ENCODE results near the gene MOSPD3. TPM values are rescaled to one million over a fixed set of nuclear protein-coding genes. Genes with fewer than 3 reads are reported as not detected.

Gene MOSPD3
- total and polyA plus RNA-seq, 2 of the 13 experiments (the other 11 are each of a cell fraction or from before 2014, with no cell fraction given) = 7.6 to 8.8 TPM

GRCh38 chr7:100572281-100572948 is 39.9 kb upstream of the MOSPD3 start (continued):
- TF ChIP-seq SRSF1 (optimal IDR thresholded peaks at IDR 0.05; ENCODE audit: low read depth, low read length) (peak; percentile 29), ZNF253 (CRISPR knock-in tag; IDR thresholded peaks at IDR 0.05; ENCODE audit: borderline replicate concordance) (no peak), NFYC (CRISPR knock-in tag; IDR thresholded peaks at IDR 0.05) (no peak), ATF7 (IDR thresholded peaks at IDR 0.05) (no peak), ATF7 (CRISPR knock-in tag; IDR thresholded peaks at IDR 0.05) (no peak), ZNF678 (CRISPR knock-in tag; IDR thresholded peaks at IDR 0.05) (no peak), ARNTL (CRISPR knock-in tag; IDR thresholded peaks at IDR 0.05) (no peak), TFDP2 (CRISPR knock-in tag; IDR thresholded peaks at IDR 0.05) (no peak), TCF12 (IDR thresholded peaks at IDR 0.05) (no peak), TCF12 (CRISPR knock-in tag; IDR thresholded peaks at IDR 0.05) (no peak), BHLHE40 (IDR thresholded peaks at IDR 0.05; ENCODE audit: low read length) (no peak), TBX3 (IDR thresholded peaks at IDR 0.05; ENCODE audit: borderline replicate concordance) (no peak), ZNF775 (CRISPR knock-in tag; IDR thresholded peaks at IDR 0.05; ENCODE audit: borderline replicate concordance) (no peak), FOXK1 (CRISPR knock-in tag; IDR thresholded peaks at IDR 0.05; ENCODE audit: borderline replicate concordance, low read depth) (no peak), SP1 (IDR thresholded peaks at IDR 0.05) (no peak), SP1 (CRISPR knock-in tag; IDR thresholded peaks at IDR 0.05) (no peak), MEIS2 (CRISPR knock-in tag; IDR thresholded peaks at IDR 0.05) (no peak), CCAR2 (optimal IDR thresholded peaks at IDR 0.05; ENCODE audit: low read depth, low read length) (no peak), AKAP8 (CRISPR knock-in tag; IDR thresholded peaks at IDR 0.05) (0 out of 2 replicates have a peak, but pooled peaks have one; percentile 5), SATB2 (CRISPR knock-in tag; IDR thresholded peaks at IDR 0.05) (no peak), NR2F6 (IDR thresholded peaks at IDR 0.05) (no peak), NR2F6 (CRISPR knock-in tag; IDR thresholded peaks at IDR 0.05) (no peak), KLF6 (CRISPR knock-in tag; IDR thresholded peaks at IDR 0.05) (no peak), CENPX (CRISPR knock-in tag; IDR thresholded peaks at IDR 0.05) (no peak), SMYD3 (CRISPR knock-in tag; IDR thresholded peaks at IDR 0.05) (no peak), EED (CRISPR knock-in tag; IDR thresholded peaks at IDR 0.05) (no peak), ZNF430 (CRISPR knock-in tag; IDR thresholded peaks at IDR 0.05) (no peak), ZBTB21 (CRISPR knock-in tag; IDR thresholded peaks at IDR 0.05) (no peak), MAF1 (CRISPR knock-in tag; IDR thresholded peaks at IDR 0.05; ENCODE audit: borderline replicate concordance) (no peak), ZNF576 (CRISPR knock-in tag; IDR thresholded peaks at IDR 0.05) (no peak), ZBTB3 (CRISPR knock-in tag; IDR thresholded peaks at IDR 0.05; ENCODE audit: borderline replicate concordance, low read depth) (no peak), U2AF1 (optimal IDR thresholded peaks at IDR 0.05; ENCODE audit: low read depth, low read length) (peak; percentile 58), IRX3 (CRISPR knock-in tag; IDR thresholded peaks at IDR 0.05; ENCODE audit: borderline replicate concordance, low read depth) (0 out of 2 replicates have a peak, but pooled peaks have one; percentile 2), REXO4 (CRISPR knock-in tag; IDR thresholded peaks at IDR 0.05; ENCODE audit: borderline replicate concordance) (no peak), GZF1 (CRISPR knock-in tag; IDR thresholded peaks at IDR 0.05) (no peak), ELF3 (CRISPR knock-in tag; IDR thresholded peaks at IDR 0.05) (no peak)
